ENCODE data around the gene RALGPS2. TPM values are rescaled to one million over a fixed set of nuclear protein-coding genes. Genes with fewer than 3 reads are reported as not detected.

The RALGPS2 gene
- total and polyA plus RNA-seq, 2 of the 13 experiments (the other 11 are each of a cell fraction or from before 2014, with no cell fraction given), result 15.6 to 36.0 TPM

DNA sequence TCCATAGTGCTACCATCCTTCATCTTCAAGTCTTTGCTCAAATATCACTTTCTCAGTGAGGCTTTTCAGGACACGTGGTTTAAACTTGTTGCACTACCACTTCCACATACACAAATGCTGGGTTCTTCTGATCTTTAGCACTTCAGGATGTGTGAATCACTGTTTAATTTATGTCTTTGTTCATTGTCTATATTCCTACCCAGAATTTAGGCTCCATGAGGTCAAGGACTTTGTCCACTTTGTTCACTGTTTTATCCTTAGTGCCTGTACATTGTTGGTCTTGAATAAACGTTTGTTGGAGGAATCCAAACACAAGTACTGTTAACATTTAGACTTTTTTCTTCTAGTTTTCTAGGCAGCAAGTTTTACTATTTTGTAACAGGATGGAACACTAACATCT lies 42.6 kb upstream of the RALGPS2 start (continued):
- TF ChIP-seq, protein P1, sequence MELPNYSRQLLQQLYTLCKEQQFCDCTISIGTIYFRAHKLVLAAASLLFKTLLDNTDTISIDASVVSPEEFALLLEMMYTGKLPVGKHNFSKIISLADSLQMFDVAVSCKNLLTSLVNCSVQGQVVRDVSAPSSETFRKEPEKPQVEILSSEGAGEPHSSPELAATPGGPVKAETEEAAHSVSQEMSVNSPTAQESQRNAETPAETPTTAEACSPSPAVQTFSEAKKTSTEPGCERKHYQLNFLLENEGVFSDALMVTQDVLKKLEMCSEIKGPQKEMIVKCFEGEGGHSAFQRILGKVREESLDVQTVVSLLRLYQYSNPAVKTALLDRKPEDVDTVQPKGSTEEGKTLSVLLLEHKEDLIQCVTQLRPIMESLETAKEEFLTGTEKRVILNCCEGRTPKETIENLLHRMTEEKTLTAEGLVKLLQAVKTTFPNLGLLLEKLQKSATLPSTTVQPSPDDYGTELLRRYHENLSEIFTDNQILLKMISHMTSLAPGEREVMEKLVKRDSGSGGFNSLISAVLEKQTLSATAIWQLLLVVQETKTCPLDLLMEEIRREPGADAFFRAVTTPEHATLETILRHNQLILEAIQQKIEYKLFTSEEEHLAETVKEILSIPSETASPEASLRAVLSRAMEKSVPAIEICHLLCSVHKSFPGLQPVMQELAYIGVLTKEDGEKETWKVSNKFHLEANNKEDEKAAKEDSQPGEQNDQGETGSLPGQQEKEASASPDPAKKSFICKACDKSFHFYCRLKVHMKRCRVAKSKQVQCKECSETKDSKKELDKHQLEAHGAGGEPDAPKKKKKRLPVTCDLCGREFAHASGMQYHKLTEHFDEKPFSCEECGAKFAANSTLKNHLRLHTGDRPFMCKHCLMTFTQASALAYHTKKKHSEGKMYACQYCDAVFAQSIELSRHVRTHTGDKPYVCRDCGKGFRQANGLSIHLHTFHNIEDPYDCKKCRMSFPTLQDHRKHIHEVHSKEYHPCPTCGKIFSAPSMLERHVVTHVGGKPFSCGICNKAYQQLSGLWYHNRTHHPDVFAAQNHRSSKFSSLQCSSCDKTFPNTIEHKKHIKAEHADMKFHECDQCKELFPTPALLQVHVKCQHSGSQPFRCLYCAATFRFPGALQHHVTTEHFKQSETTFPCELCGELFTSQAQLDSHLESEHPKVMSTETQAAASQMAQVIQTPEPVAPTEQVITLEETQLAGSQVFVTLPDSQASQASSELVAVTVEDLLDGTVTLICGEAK (IDR thresholded peaks at IDR 0.05), result no peak
- TF ChIP-seq, protein P1 (CRISPR knock-in tag; IDR thresholded peaks at IDR 0.05), result no peak
- TF ChIP-seq ISX (CRISPR knock-in tag; conservative IDR thresholded peaks at IDR 0.05) (no peak), PPARG (CRISPR knock-in tag; conservative IDR thresholded peaks at IDR 0.05) (peak; percentile 88), ZNF335 (CRISPR knock-in tag; IDR thresholded peaks at IDR 0.05) (no peak), ZBTB7A (CRISPR knock-in tag; IDR thresholded peaks at IDR 0.05) (no peak), SNRNP70 (IDR thresholded peaks at IDR 0.05; ENCODE audit: low read depth, low read length) (no peak), FLYWCH1 (CRISPR knock-in tag; IDR thresholded peaks at IDR 0.05) (no peak), ZNF30 (CRISPR knock-in tag; IDR thresholded peaks at IDR 0.05) (no peak), ZNF83 (CRISPR knock-in tag; IDR thresholded peaks at IDR 0.05; ENCODE audit: borderline replicate concordance) (no peak), TRIM24 (CRISPR knock-in tag; IDR thresholded peaks at IDR 0.05) (no peak), NFRKB (IDR thresholded peaks at IDR 0.05) (no peak), ZNF224 (CRISPR knock-in tag; IDR thresholded peaks at IDR 0.05) (no peak), ZNF468 (CRISPR knock-in tag; IDR thresholded peaks at IDR 0.05) (no peak), EEA1 (CRISPR knock-in tag; IDR thresholded peaks at IDR 0.05; ENCODE audit: borderline replicate concordance) (no peak), MYNN (CRISPR knock-in tag; IDR thresholded peaks at IDR 0.05; ENCODE audit: low read depth) (no peak)
- TF ChIP-seq, protein P2, sequence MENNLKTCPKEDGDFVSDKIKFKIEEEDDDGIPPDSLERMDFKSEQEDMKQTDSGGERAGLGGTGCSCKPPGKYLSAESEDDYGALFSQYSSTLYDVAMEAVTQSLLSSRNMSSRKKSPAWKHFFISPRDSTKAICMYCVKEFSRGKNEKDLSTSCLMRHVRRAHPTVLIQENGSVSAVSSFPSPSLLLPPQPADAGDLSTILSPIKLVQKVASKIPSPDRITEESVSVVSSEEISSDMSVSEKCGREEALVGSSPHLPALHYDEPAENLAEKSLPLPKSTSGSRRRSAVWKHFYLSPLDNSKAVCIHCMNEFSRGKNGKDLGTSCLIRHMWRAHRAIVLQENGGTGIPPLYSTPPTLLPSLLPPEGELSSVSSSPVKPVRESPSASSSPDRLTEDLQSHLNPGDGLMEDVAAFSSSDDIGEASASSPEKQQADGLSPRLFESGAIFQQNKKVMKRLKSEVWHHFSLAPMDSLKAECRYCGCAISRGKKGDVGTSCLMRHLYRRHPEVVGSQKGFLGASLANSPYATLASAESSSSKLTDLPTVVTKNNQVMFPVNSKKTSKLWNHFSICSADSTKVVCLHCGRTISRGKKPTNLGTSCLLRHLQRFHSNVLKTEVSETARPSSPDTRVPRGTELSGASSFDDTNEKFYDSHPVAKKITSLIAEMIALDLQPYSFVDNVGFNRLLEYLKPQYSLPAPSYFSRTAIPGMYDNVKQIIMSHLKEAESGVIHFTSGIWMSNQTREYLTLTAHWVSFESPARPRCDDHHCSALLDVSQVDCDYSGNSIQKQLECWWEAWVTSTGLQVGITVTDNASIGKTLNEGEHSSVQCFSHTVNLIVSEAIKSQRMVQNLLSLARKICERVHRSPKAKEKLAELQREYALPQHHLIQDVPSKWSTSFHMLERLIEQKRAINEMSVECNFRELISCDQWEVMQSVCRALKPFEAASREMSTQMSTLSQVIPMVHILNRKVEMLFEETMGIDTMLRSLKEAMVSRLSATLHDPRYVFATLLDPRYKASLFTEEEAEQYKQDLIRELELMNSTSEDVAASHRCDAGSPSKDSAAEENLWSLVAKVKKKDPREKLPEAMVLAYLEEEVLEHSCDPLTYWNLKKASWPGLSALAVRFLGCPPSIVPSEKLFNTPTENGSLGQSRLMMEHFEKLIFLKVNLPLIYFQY (CRISPR knock-in tag; IDR thresholded peaks at IDR 0.05; ENCODE audit: borderline replicate concordance), result no peak
- TF ChIP-seq, protein P3, sequence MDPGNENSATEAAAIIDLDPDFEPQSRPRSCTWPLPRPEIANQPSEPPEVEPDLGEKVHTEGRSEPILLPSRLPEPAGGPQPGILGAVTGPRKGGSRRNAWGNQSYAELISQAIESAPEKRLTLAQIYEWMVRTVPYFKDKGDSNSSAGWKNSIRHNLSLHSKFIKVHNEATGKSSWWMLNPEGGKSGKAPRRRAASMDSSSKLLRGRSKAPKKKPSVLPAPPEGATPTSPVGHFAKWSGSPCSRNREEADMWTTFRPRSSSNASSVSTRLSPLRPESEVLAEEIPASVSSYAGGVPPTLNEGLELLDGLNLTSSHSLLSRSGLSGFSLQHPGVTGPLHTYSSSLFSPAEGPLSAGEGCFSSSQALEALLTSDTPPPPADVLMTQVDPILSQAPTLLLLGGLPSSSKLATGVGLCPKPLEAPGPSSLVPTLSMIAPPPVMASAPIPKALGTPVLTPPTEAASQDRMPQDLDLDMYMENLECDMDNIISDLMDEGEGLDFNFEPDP (CRISPR knock-in tag; conservative IDR thresholded peaks at IDR 0.05), result no peak

All from HepG2 (cell line).